GM18909 (cell line): ENCODE data around the gene ATP5PO.

Experiments
- ATAC-seq: cut with Tn5 transposase; IDR thresholded peaks from one replicate; pipeline ENCODE4 v1.9.1; 2021; ENCODE audit warnings: mild to moderate bottlenecking; ENCODE audit not compliant: unreplicated experiment, poor library complexity

The ATP5PO gene

GRCh38 chr21:33902349-33902748, 13.3 kb downstream of the ATP5PO start:
- ATAC-seq: no peak

- no peak for ATAC-seq
These were observed 14.0 kb downstream of the ATP5PO start for GRCh38 chr21:33901412-33902288.

GRCh38 chr21:33899199-33899598, 16.4 kb downstream of the ATP5PO start:
- no peak for ATAC-seq

- no peak for ATAC-seq
These were observed 17.0 kb downstream of the ATP5PO start for GRCh38 chr21:33898586-33898985.

- ATAC-seq: no peak
These were observed 17.9 kb downstream of the ATP5PO start for GRCh38 chr21:33897739-33898138.

GRCh38 chr21:33897098-33897497, 18.5 kb downstream of the ATP5PO start:
- ATAC-seq: no peak

GRCh38 chr21:33896691-33897090, 18.9 kb downstream of the ATP5PO start:
- ATAC-seq: no peak

- no peak for ATAC-seq
These were observed 20.2 kb downstream of the ATP5PO start for GRCh38 chr21:33895356-33895755.

GRCh38 chr21:33894736-33895288, 20.8 kb downstream of the ATP5PO start:
- ATAC-seq: no peak

- no peak for ATAC-seq
These were observed 21.7 kb downstream of the ATP5PO start for GRCh38 chr21:33893917-33894316.

GRCh38 chr21:33892853-33893252, 22.8 kb downstream of the ATP5PO start:
- no peak for ATAC-seq

GRCh38 chr21:33890187-33890586, 25.4 kb downstream of the ATP5PO start:
- no peak for ATAC-seq

GRCh38 chr21:33886321-33886720, 29.3 kb downstream of the ATP5PO start:
- ATAC-seq: no peak

- no peak for ATAC-seq
These were observed 30.5 kb downstream of the ATP5PO start for GRCh38 chr21:33885172-33885514.

GRCh38 chr21:33884376-33885171, 31.0 kb downstream of the ATP5PO start:
- no peak for ATAC-seq

GRCh38 chr21:33883118-33883517, 32.5 kb downstream of the ATP5PO start:
- ATAC-seq: no peak

- ATAC-seq: no peak
These were observed 33.7 kb downstream of the ATP5PO start for GRCh38 chr21:33881689-33882440.

- ATAC-seq: no peak
These were observed 35.0 kb downstream of the ATP5PO start for GRCh38 chr21:33880626-33881025.

- ATAC-seq: no peak
These were observed 36.8 kb downstream of the ATP5PO start for GRCh38 chr21:33878824-33879223.

- no peak for ATAC-seq
These were observed 40.4 kb downstream of the ATP5PO start for GRCh38 chr21:33875026-33875695.
